Dermis blood vessel endothelial cell (primary cell): ENCODE data around the gene RGS6. TPM values are rescaled to one million over a fixed set of nuclear protein-coding genes. Genes with fewer than 3 reads are reported as not detected.

Experiments
- DNase-seq: peaks from one replicate; pipeline ENCODE4 v3.0.0; 2010
- total RNA-seq: library from RNA; depleted of rRNA; stranded (reverse); fragments of >200 nt; gene quantifications from 2 replicates; pipeline ENCODE4 v1.2.3, GENCODE V29; 2014

RGS6 gene
- total RNA-seq, 1 donor from 2014 or later = not detected

- DNase-seq = no peak
Observed at GRCh38 chr14:72595152-72595862, 663.1 kb downstream of the RGS6 start.

GRCh38 chr14:72597252-72598233, 665.3 kb downstream of the RGS6 start:
- DNase-seq = no peak

- no peak for DNase-seq
Observed at GRCh38 chr14:72598306-72598705, 666.1 kb downstream of the RGS6 start.

- DNase-seq = no peak
Observed at GRCh38 chr14:72599579-72600470, 667.6 kb downstream of the RGS6 start.

- no peak for DNase-seq
Observed at GRCh38 chr14:72600551-72601330, 668.5 kb downstream of the RGS6 start.

- DNase-seq = no peak
Observed at GRCh38 chr14:72603639-72604038, 671.4 kb downstream of the RGS6 start.

- DNase-seq = no peak
Observed at GRCh38 chr14:72604133-72604532, 671.9 kb downstream of the RGS6 start.

GRCh38 chr14:72605096-72605920, 673.1 kb downstream of the RGS6 start:
- DNase-seq = no peak

GRCh38 chr14:72605921-72606220, 673.6 kb downstream of the RGS6 start:
- no peak for DNase-seq

- no peak for DNase-seq
Observed at GRCh38 chr14:72606879-72607278, 674.6 kb downstream of the RGS6 start.

- DNase-seq = no peak
Observed at GRCh38 chr14:72607386-72608130, 675.3 kb downstream of the RGS6 start.

- peak; percentile 70 for DNase-seq
Observed at GRCh38 chr14:72608391-72609204, 676.4 kb downstream of the RGS6 start.

- DNase-seq = no peak
Observed at GRCh38 chr14:72609205-72609916, 677.1 kb downstream of the RGS6 start.

GRCh38 chr14:72610096-72610830, 678.0 kb downstream of the RGS6 start:
- no peak for DNase-seq

- DNase-seq = no peak
Observed at GRCh38 chr14:72610831-72611200, 678.6 kb downstream of the RGS6 start.

- no peak for DNase-seq
Observed at GRCh38 chr14:72611506-72611905, 679.3 kb downstream of the RGS6 start.

- DNase-seq = no peak
Observed at GRCh38 chr14:72612041-72612440, 679.8 kb downstream of the RGS6 start.
